Ishikawa (cell line): Measurements from ENCODE around the gene ADAMTS7.

Source experiments
- CEBPB ChIP-seq: IDR thresholded peaks from 2 replicates; pipeline ENCODE4 v1.6.1; 2012
- CREB1 ChIP-seq: IDR thresholded peaks from 2 replicates; pipeline ENCODE4 v1.6.1; 2012; ENCODE audit warnings: low read depth
- EGR1 ChIP-seq: IDR thresholded peaks from 2 replicates; pipeline ENCODE4 v1.6.1; 2012
- EP300 ChIP-seq: IDR thresholded peaks from 2 replicates; pipeline ENCODE4 v1.6.1; 2012; ENCODE audit warnings: borderline replicate concordance
- FOXM1 ChIP-seq: IDR thresholded peaks from 2 replicates; pipeline ENCODE4 v1.6.1; 2012; ENCODE audit warnings: low read depth, borderline replicate concordance
- MAX ChIP-seq: IDR thresholded peaks from 2 replicates; pipeline ENCODE4 v1.6.1; 2012
- NFIC ChIP-seq: IDR thresholded peaks from 2 replicates; pipeline ENCODE4 v1.6.1; 2012
- RAD21 ChIP-seq: IDR thresholded peaks from 2 replicates; pipeline ENCODE4 v1.6.1; 2012; ENCODE audit warnings: low read depth
- TAF1 ChIP-seq: IDR thresholded peaks from 2 replicates; pipeline ENCODE4 v1.6.1; 2012; ENCODE audit warnings: low read depth, mild to moderate bottlenecking
- TCF12 ChIP-seq: IDR thresholded peaks from 2 replicates; pipeline ENCODE4 v1.6.1; 2012; ENCODE audit warnings: low read depth
- TEAD4 ChIP-seq: IDR thresholded peaks from 2 replicates; pipeline ENCODE4 v1.6.1; 2012
- USF1 ChIP-seq: IDR thresholded peaks from 2 replicates; pipeline ENCODE4 v1.6.1; 2012
- YY1 ChIP-seq: IDR thresholded peaks from 2 replicates; pipeline ENCODE4 v1.6.1; 2012; ENCODE audit warnings: low read depth
- ZBTB7A ChIP-seq: IDR thresholded peaks from 2 replicates; pipeline ENCODE4 v1.6.1; 2012; ENCODE audit warnings: low read depth
- TF ChIP-seq, protein P1 (sequence below): IDR thresholded peaks from 2 replicates; pipeline ENCODE4 v1.6.1; 2012; ENCODE audit warnings: low read depth, mild to moderate bottlenecking

ADAMTS7 gene

DNA sequence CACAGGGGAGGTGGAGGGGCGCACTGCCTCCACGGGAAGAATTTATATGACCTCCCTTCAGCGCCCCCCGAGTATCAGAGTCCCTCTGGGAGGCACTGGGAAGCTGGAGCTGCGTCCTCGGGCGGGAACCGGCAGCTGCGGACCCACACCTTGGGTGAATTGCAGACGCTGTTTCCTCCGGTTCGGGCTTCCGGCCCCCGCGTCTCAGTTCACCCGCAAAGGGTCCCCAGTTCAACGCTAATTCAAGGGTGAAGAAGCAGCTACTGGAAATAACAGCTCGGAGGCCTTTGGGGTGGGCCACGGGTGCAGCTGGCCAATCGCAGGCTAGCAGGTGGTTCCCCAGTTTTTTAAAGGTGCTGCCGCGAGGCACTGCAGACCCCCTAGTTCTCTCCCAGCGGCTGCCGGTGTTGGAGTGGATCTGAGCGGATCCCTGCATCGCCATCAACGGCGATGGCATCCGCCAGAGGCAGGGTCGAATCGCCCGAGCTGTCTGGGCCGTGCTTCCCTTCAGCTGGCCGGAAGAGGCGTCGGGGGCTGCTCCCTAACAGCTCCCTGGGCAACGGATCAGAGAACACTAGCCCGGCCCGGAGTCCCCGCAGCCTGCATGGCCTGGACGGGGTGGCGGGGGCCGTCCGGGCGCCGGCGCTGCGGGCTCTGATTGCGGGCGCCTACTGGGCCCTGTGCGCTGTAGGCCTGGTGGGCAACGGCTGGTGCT lies 19.4 kb upstream of the ADAMTS7 start:
- TF ChIP-seq ZBTB7A (no peak), CEBPB (no peak), YY1 (no peak), EGR1 (no peak), MAX (no peak), NFIC (no peak), TEAD4 (no peak), TCF12 (no peak)

GRCh38 chr15:78828920-78829319 lies 17.7 kb upstream of the ADAMTS7 start:
- TF ChIP-seq EP300 (no peak), FOXM1 (no peak)

- TF ChIP-seq TEAD4 (no peak), EGR1 (no peak), MAX (no peak), NFIC (no peak), CEBPB (no peak), YY1 (no peak), CREB1 (no peak), ZBTB7A (no peak), EP300 (no peak), TCF12 (no peak), RAD21 (no peak), TAF1 (no peak), USF1 (no peak), FOXM1 (no peak)
- TF ChIP-seq, protein P1, sequence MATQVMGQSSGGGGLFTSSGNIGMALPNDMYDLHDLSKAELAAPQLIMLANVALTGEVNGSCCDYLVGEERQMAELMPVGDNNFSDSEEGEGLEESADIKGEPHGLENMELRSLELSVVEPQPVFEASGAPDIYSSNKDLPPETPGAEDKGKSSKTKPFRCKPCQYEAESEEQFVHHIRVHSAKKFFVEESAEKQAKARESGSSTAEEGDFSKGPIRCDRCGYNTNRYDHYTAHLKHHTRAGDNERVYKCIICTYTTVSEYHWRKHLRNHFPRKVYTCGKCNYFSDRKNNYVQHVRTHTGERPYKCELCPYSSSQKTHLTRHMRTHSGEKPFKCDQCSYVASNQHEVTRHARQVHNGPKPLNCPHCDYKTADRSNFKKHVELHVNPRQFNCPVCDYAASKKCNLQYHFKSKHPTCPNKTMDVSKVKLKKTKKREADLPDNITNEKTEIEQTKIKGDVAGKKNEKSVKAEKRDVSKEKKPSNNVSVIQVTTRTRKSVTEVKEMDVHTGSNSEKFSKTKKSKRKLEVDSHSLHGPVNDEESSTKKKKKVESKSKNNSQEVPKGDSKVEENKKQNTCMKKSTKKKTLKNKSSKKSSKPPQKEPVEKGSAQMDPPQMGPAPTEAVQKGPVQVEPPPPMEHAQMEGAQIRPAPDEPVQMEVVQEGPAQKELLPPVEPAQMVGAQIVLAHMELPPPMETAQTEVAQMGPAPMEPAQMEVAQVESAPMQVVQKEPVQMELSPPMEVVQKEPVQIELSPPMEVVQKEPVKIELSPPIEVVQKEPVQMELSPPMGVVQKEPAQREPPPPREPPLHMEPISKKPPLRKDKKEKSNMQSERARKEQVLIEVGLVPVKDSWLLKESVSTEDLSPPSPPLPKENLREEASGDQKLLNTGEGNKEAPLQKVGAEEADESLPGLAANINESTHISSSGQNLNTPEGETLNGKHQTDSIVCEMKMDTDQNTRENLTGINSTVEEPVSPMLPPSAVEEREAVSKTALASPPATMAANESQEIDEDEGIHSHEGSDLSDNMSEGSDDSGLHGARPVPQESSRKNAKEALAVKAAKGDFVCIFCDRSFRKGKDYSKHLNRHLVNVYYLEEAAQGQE = no peak
Observed at GRCh38 chr15:78822514-78822913, 11.2 kb upstream of the ADAMTS7 start.

GRCh38 chr15:78811825-78812183 lies 540 bp upstream of the ADAMTS7 start:
- no peak for TF ChIP-seq RAD21
- TF ChIP-seq TEAD4 = no peak
- no peak for TF ChIP-seq CEBPB
- TF ChIP-seq EP300 = no peak
- no peak for TF ChIP-seq ZBTB7A
- no peak for TF ChIP-seq TAF1
- no peak for TF ChIP-seq MAX
- no peak for TF ChIP-seq EGR1
- no peak for TF ChIP-seq USF1
- no peak for TF ChIP-seq CREB1
- no peak for TF ChIP-seq FOXM1

- no peak for TF ChIP-seq FOXM1
- no peak for TF ChIP-seq CEBPB
- TF ChIP-seq CREB1 = no peak
- TF ChIP-seq TEAD4 = no peak
- TF ChIP-seq NFIC = peak; percentile 68
- peak; percentile 51; the same call in 1 of the 2 replicates for TF ChIP-seq MAX
- no peak for TF ChIP-seq EGR1
- TF ChIP-seq EP300 = no peak
- TF ChIP-seq TCF12 = no peak
- TF ChIP-seq RAD21 = no peak
- TF ChIP-seq TAF1 = no peak
- TF ChIP-seq, protein P1 = no peak
- peak; percentile 70; the same call in 1 of the 2 replicates for TF ChIP-seq ZBTB7A
- TF ChIP-seq USF1 = no peak
- no peak for TF ChIP-seq YY1
Observed at GRCh38 chr15:78810362-78811123, 721 bp downstream of the ADAMTS7 start.
